AG04450 (cell line): Measurements from ENCODE around the gene STYX. TPM values are rescaled to one million over a fixed set of nuclear protein-coding genes. Genes with fewer than 3 reads are reported as not detected.
A peak's percentile ranks its signal among the peaks of the same experiment; 100 is the strongest.

Source experiments
- CTCF ChIA-PET: fragments of 300-600, 350-600 bp; formaldehyde crosslinking; extraction: SDS; loops from one replicate; lab custom pipeline; 2022; ENCODE audit warnings: antibody characterized with exemption, inconsistent platforms; lab: Charles Lee
- POLR2A ChIA-PET: fragments of 350-600 bp; formaldehyde crosslinking; extraction: SDS; loops from one replicate; lab custom pipeline; 2021; ENCODE audit warnings: antibody characterized with exemption, inconsistent platforms; lab: Yijun Ruan, JAX
- DNase-seq: peaks from one replicate; pipeline ENCODE4 v3.0.0-alpha.2; 2011; ENCODE audit warnings: low read depth, low spot score
- H3K27ac ChIP-seq: one replicate; pipeline ENCODE4 v1.5.1; 2012; ENCODE audit warnings: low read depth, low read length, control low read depth
- H3K27me3 ChIP-seq: one replicate; pipeline ENCODE4 v1.6.0; 2012; ENCODE audit warnings: low read length; ENCODE audit not compliant: control insufficient read depth, insufficient read depth
- H3K4me3 ChIP-seq: 2 replicates; pipeline ENCODE4 v1.5.1; 2011; ENCODE audit warnings: mild to moderate bottlenecking, low read depth, low read length, control low read depth
- H3K9me3 ChIP-seq: 2 replicates; pipeline ENCODE4 v1.5.1; 2012; ENCODE audit warnings: low read length; ENCODE audit not compliant: control insufficient read depth, insufficient read depth
- polyA plus RNA-seq: library from polyadenylated mRNA; depleted of rRNA; stranded (reverse); fragments of >200 nt; gene quantifications from 2 replicates; pipeline ENCODE4 v1.2.3, GENCODE V29; 2011
- TF ChIP-seq, protein P1 (sequence below): IDR thresholded peaks from 2 replicates; pipeline ENCODE4 v1.5.1; 2011; ENCODE audit warnings: low read depth, low read length, control low read depth, inconsistent platforms

STYX gene
- polyA plus RNA-seq, 1 experiment: 13.1 TPM

DNA sequence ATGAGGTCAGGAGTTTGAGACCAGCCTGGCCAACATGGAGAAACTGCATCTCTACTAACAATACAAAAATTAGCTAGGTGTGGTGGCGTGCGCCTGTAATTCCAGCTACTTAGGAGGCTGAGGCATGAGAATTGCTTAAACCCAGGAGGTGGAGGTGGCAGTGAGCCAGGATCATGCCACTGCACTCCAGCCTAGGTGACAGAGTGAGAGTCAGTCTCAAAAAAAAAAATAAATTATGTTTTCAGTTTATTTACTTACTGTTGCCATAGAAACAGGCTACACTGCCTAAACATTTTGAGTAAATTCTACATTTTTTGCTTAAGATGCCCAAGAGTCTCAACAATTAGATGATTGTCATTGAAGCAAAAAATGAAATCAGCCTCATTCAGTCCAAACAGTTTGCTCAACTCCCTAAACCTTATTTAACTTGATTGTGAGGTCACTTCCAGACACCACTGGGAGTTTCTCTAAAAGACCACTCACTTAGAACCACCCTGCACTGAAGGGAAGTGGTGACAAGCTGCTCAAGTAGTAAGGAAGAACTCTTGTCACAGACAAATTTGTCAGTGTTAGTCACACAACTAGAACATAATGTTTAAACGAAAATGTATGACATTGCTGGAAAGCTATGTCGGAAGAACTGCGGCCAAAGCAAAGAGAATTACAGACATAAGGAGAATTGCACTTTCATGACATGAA, 71.2 kb downstream of the STYX start:
- TF ChIP-seq, protein P1, sequence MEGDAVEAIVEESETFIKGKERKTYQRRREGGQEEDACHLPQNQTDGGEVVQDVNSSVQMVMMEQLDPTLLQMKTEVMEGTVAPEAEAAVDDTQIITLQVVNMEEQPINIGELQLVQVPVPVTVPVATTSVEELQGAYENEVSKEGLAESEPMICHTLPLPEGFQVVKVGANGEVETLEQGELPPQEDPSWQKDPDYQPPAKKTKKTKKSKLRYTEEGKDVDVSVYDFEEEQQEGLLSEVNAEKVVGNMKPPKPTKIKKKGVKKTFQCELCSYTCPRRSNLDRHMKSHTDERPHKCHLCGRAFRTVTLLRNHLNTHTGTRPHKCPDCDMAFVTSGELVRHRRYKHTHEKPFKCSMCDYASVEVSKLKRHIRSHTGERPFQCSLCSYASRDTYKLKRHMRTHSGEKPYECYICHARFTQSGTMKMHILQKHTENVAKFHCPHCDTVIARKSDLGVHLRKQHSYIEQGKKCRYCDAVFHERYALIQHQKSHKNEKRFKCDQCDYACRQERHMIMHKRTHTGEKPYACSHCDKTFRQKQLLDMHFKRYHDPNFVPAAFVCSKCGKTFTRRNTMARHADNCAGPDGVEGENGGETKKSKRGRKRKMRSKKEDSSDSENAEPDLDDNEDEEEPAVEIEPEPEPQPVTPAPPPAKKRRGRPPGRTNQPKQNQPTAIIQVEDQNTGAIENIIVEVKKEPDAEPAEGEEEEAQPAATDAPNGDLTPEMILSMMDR: no peak

GRCh38 chr14:52802597-52802996, 72.6 kb downstream of the STYX start:
- Histone ChIP-seq H3K9me3 (no peaks in the 10 kb centered on the region; the same call in 1 of the 2 replicates), H3K4me3 (no peak overlapping the region), H3K27me3 (no peaks in the 10 kb centered on the region), H3K27ac (peak overlapping the region; percentile 57)
- POLR2A ChIA-PET: interaction anchor here (1.2 kb wide), 1 partner anchor 11 kb away, joined by 4 read pairs; the partner anchor contains the start of gene GNPNAT1
- DNase-seq: peak; percentile 34
- CTCF ChIA-PET: interaction anchor here (0.5 kb wide), 1 partner anchor 17 kb away, joined by 6 read pairs; no protein-coding TSS in a partner anchor
- TF ChIP-seq, protein P1: no peak

More for the DNA sequence above, 71.2 kb downstream of the STYX start:
- ChIA-PET CTCF (no interaction called here), POLR2A (interaction anchor here (0.6 to 1.0 kb wide), 2 partner anchors 9 to 234 kb away, joined by 3 to 5 read pairs; no protein-coding TSS in a partner anchor)
- Histone ChIP-seq H3K27ac (peak overlapping the region; percentile 58), H3K9me3 (no peaks in the 10 kb centered on the region; the same call in 1 of the 2 replicates), H3K4me3 (no peak overlapping the region), H3K27me3 (no peaks in the 10 kb centered on the region)
- DNase-seq: peak; percentile 39

DNA sequence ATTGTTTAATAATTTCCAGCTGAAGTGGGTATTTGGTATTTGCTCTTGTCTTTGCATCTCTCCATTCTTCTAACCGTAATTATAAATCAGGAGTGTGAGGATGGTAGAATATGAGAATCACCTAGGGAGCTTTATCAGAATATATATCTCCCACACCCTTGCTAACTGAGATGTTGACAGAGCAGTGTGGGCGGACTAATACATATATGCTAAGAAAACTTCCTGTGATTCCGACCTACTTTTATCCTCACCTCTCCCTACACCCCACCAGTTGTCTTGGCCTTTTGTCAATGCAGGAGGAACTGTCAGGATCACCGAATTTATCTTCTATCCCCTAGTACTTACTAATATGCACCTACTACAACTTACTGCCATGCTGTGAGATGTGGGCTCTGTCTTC, 76.1 kb downstream of the STYX start:
- CTCF ChIA-PET: no interaction called here
- H3K4me3 ChIP-seq: no peak overlapping the region
- no peak overlapping the region for H3K27ac ChIP-seq
- DNase-seq: no peak
- no peaks in the 10 kb centered on the region for H3K27me3 ChIP-seq
- POLR2A ChIA-PET: no interaction called here
- H3K9me3 ChIP-seq: no peaks in the 10 kb centered on the region
- TF ChIP-seq, protein P1: no peak

- DNase-seq: no peak
- CTCF ChIA-PET: no interaction called here
- Histone ChIP-seq H3K9me3 (no peaks in the 10 kb centered on the region), H3K4me3 (no peak overlapping the region), H3K27me3 (no peaks in the 10 kb centered on the region), H3K27ac (no peak overlapping the region)
- TF ChIP-seq, protein P1: no peak
- POLR2A ChIA-PET: no interaction called here
These were observed 78.1 kb downstream of the STYX start for GRCh38 chr14:52808101-52808500.

DNA sequence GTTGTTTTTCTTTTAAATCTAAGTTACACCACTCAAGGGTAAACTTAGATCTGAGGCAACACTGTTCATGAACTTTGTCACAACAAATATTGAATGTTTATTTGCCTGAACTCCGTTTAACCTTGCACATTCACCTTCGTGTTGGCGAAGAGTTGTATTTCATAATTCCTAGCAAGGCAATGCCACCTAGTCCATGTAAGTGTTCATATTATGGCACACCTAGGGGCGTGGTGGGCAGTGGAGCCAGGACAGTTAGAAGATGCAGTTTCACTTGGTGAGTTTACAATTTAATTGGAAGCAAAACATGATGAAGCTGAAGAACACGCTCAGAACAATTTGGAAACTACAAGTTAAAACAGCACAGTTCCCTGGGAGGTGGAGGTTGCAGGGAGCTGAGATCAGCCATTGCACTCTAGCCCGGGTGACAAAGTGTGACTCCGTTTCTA, 91.9 kb downstream of the STYX start:
- ChIA-PET POLR2A (no interaction called here), CTCF (interaction anchor here (1.0 to 4.4 kb wide), 3 partner anchors 139 to 232 kb away, joined by 3 to 15 read pairs (median 5); no protein-coding TSS in a partner anchor)
- no peaks in the 10 kb centered on the region for H3K27me3 ChIP-seq
- no peaks in the 10 kb centered on the region for H3K9me3 ChIP-seq
- no peak for DNase-seq
- TF ChIP-seq, protein P1: no peak
- H3K27ac ChIP-seq: no peak overlapping the region
- H3K4me3 ChIP-seq: no peak overlapping the region
